ENCODE results near the gene CPNE7. TPM values are rescaled to one million over a fixed set of nuclear protein-coding genes. Genes with fewer than 3 reads are reported as not detected.

The CPNE7 gene
- total RNA-seq = 12.8 TPM
- polyA plus RNA-seq = 9.6 TPM
- long read RNA-seq, donor 1, partial matches to known transcripts = 0 of 1 reads
- long read RNA-seq, donor 1, other reads (novel, unspliced or antisense) = 0 of 1 reads
- long read RNA-seq, donor 2 = 0 reads
- long read RNA-seq, donor 3, partial matches to known transcripts = 0 of 2 reads
- long read RNA-seq, donor 3, other reads (novel, unspliced or antisense) = 0 of 2 reads
- long read RNA-seq, donor 4 = 0 reads
- long read RNA-seq, donor 5 = 0 reads
- long read RNA-seq, donor 6 = 0 reads
- long read RNA-seq, donor 7, partial matches to known transcripts = 0 of 1 reads
- long read RNA-seq, donor 7, other reads (novel, unspliced or antisense) = 0 of 1 reads
- long read RNA-seq, donor 8, partial matches to known transcripts = 0 of 1 reads
- long read RNA-seq, donor 8, other reads (novel, unspliced or antisense) = 0 of 1 reads
- long read RNA-seq, donor 9, partial matches to known transcripts = 0 of 3 reads
- long read RNA-seq, donor 9, other reads (novel, unspliced or antisense) = 0 of 3 reads
- long read RNA-seq, donor 10, partial matches to known transcripts = 0 of 4 reads
- long read RNA-seq, donor 10, other reads (novel, unspliced or antisense) = 0 of 4 reads

- H3K4me1 ChIP-seq (ENCODE audit: control insufficient read depth in 2 of 2, insufficient read depth in 2 of 2, low read length in 2 of 2) = peaks cover 11 to 26% of the 10 kb centered on the region in 2 donors
- WGBS = 3% methylated on average over 103 of the region's 103 CpGs
- H3K27me3 ChIP-seq (ENCODE audit: control insufficient read depth in 2 of 2, insufficient read depth in 1 of 2, low read length in 1 of 2) = peaks cover 35 to 62% of the 10 kb centered on the region in 2 donors
- DNase-seq (ENCODE audit: low read depth in 6 of 9, low spot score in 9 of 9) = no peak
- peak within 1 kb of the TSS in 1 of 2 donors; percentile 45 for H3K4me3 ChIP-seq (ENCODE audit: low read length in 2 of 2)
- no peaks in the 10 kb centered on the region for H3K36me3 ChIP-seq (ENCODE audit: control insufficient read depth in 2 of 2, insufficient read depth in 2 of 2, low read length in 1 of 2)
- peak within 1 kb of the TSS in 1 of 2 donors; percentile 18 for H3K27ac ChIP-seq (ENCODE audit: low read depth in 1 of 2, low read length in 1 of 2)
- H3K9me3 ChIP-seq (ENCODE audit: control insufficient read depth in 2 of 2, insufficient read depth in 1 of 2, low read length in 1 of 2) = peaks cover 0 to 12% of the 10 kb centered on the region in 2 donors
Observed at GRCh38 chr16:89575247-89576152, at the start of gene CPNE7. TSS of gene CPNE7 (plus strand) at chr16:89575758. CDS start at chr16:89575898, 140 bp downstream.

- no peak overlapping the region for H3K4me3 ChIP-seq (ENCODE audit: low read length in 2 of 2)
- 85% methylated on average over 16 of the region's 16 CpGs for WGBS
- H3K4me1 ChIP-seq (ENCODE audit: control insufficient read depth in 2 of 2, insufficient read depth in 2 of 2, low read length in 2 of 2) = peaks cover 5 to 10% of the 10 kb centered on the region in 2 donors
- no peak for DNase-seq (ENCODE audit: low read depth in 6 of 9, low spot score in 9 of 9)
- H3K27me3 ChIP-seq (ENCODE audit: control insufficient read depth in 2 of 2, insufficient read depth in 1 of 2, low read length in 1 of 2) = no peaks in the 10 kb centered on the region
- no peaks in the 10 kb centered on the region for H3K9me3 ChIP-seq (ENCODE audit: control insufficient read depth in 2 of 2, insufficient read depth in 1 of 2, low read length in 1 of 2)
- H3K27ac ChIP-seq (ENCODE audit: low read depth in 1 of 2, low read length in 1 of 2) = no peak overlapping the region
- H3K36me3 ChIP-seq (ENCODE audit: control insufficient read depth in 2 of 2, insufficient read depth in 2 of 2, low read length in 1 of 2) = peaks cover 81 to 90% of the 10 kb centered on the region in 2 donors
Observed at GRCh38 chr16:89529097-89529496, 46.5 kb upstream of the CPNE7 start.

- Histone ChIP-seq H3K27ac (ENCODE audit: low read depth in 1 of 2, low read length in 1 of 2) (no peak overlapping the region), H3K4me1 (ENCODE audit: control insufficient read depth in 2 of 2, insufficient read depth in 2 of 2, low read length in 2 of 2) (peaks cover 18 to 26% of the 10 kb centered on the region in 2 donors), H3K36me3 (ENCODE audit: control insufficient read depth in 2 of 2, insufficient read depth in 2 of 2, low read length in 1 of 2) (peaks cover 78 to 87% of the 10 kb centered on the region in 2 donors), H3K4me3 (ENCODE audit: low read length in 2 of 2) (no peak overlapping the region), H3K27me3 (ENCODE audit: control insufficient read depth in 2 of 2, insufficient read depth in 1 of 2, low read length in 1 of 2) (no peaks in the 10 kb centered on the region), H3K9me3 (ENCODE audit: control insufficient read depth in 2 of 2, insufficient read depth in 1 of 2, low read length in 1 of 2) (no peaks in the 10 kb centered on the region)
- 95% methylated on average over 37 of the region's 37 CpGs for WGBS
- DNase-seq (ENCODE audit: low read depth in 6 of 9, low spot score in 9 of 9) = no peak
Observed at GRCh38 chr16:89530401-89531381, 44.9 kb upstream of the CPNE7 start.

GRCh38 chr16:89531821-89532526 is 43.6 kb upstream of the CPNE7 start:
- DNase-seq (ENCODE audit: low read depth in 6 of 9, low spot score in 9 of 9) = no peak
- Histone ChIP-seq H3K27ac (ENCODE audit: low read depth in 1 of 2, low read length in 1 of 2) (no peak overlapping the region), H3K9me3 (ENCODE audit: control insufficient read depth in 2 of 2, insufficient read depth in 1 of 2, low read length in 1 of 2) (no peaks in the 10 kb centered on the region), H3K4me3 (ENCODE audit: low read length in 2 of 2) (no peak overlapping the region), H3K36me3 (ENCODE audit: control insufficient read depth in 2 of 2, insufficient read depth in 2 of 2, low read length in 1 of 2) (peaks cover 75 to 81% of the 10 kb centered on the region in 2 donors), H3K27me3 (ENCODE audit: control insufficient read depth in 2 of 2, insufficient read depth in 1 of 2, low read length in 1 of 2) (no peaks in the 10 kb centered on the region), H3K4me1 (ENCODE audit: control insufficient read depth in 2 of 2, insufficient read depth in 2 of 2, low read length in 2 of 2) (peaks cover 18 to 26% of the 10 kb centered on the region in 2 donors)
- 97% methylated on average over 31 of the region's 31 CpGs for WGBS

- peak overlapping the region; percentile 69 to 96 for H3K27ac ChIP-seq (ENCODE audit: low read depth in 1 of 2, low read length in 1 of 2)
- 6% methylated on average over 11 of the region's 11 CpGs for WGBS
- DNase-seq (ENCODE audit: low read depth in 6 of 9, low spot score in 9 of 9) = peak; percentile 50 to 91 (median 73)
Observed at GRCh38 chr16:89534252-89534756, 41.3 kb upstream of the CPNE7 start.

GRCh38 chr16:89536371-89536770 is 39.2 kb upstream of the CPNE7 start:
- Histone ChIP-seq H3K4me1 (ENCODE audit: control insufficient read depth in 2 of 2, insufficient read depth in 2 of 2, low read length in 2 of 2) (peaks cover 18 to 26% of the 10 kb centered on the region in 2 donors), H3K4me3 (ENCODE audit: low read length in 2 of 2) (no peak overlapping the region), H3K9me3 (ENCODE audit: control insufficient read depth in 2 of 2, insufficient read depth in 1 of 2, low read length in 1 of 2) (no peaks in the 10 kb centered on the region), H3K27ac (ENCODE audit: low read depth in 1 of 2, low read length in 1 of 2) (no peak overlapping the region), H3K27me3 (ENCODE audit: control insufficient read depth in 2 of 2, insufficient read depth in 1 of 2, low read length in 1 of 2) (no peaks in the 10 kb centered on the region), H3K36me3 (ENCODE audit: control insufficient read depth in 2 of 2, insufficient read depth in 2 of 2, low read length in 1 of 2) (peaks cover 62 to 70% of the 10 kb centered on the region in 2 donors)
- DNase-seq (ENCODE audit: low read depth in 6 of 9, low spot score in 9 of 9) = no peak
- WGBS = 96% methylated on average over 21 of the region's 24 CpGs

More at GRCh38 chr16:89534252-89534756, 41.3 kb upstream of the CPNE7 start:
- Histone ChIP-seq H3K4me1 (ENCODE audit: control insufficient read depth in 2 of 2, insufficient read depth in 2 of 2, low read length in 2 of 2) (peaks cover 18 to 26% of the 10 kb centered on the region in 2 donors), H3K9me3 (ENCODE audit: control insufficient read depth in 2 of 2, insufficient read depth in 1 of 2, low read length in 1 of 2) (no peaks in the 10 kb centered on the region), H3K36me3 (ENCODE audit: control insufficient read depth in 2 of 2, insufficient read depth in 2 of 2, low read length in 1 of 2) (peaks cover 75 to 76% of the 10 kb centered on the region in 2 donors), H3K27me3 (ENCODE audit: control insufficient read depth in 2 of 2, insufficient read depth in 1 of 2, low read length in 1 of 2) (no peaks in the 10 kb centered on the region), H3K4me3 (ENCODE audit: low read length in 2 of 2) (peak overlapping the region in 1 of 2 donors; percentile 13)

- Histone ChIP-seq H3K27ac (ENCODE audit: low read depth in 1 of 2, low read length in 1 of 2) (no peak overlapping the region), H3K4me3 (ENCODE audit: low read length in 2 of 2) (no peak overlapping the region), H3K4me1 (ENCODE audit: control insufficient read depth in 2 of 2, insufficient read depth in 2 of 2, low read length in 2 of 2) (peaks cover 18 to 26% of the 10 kb centered on the region in 2 donors), H3K9me3 (ENCODE audit: control insufficient read depth in 2 of 2, insufficient read depth in 1 of 2, low read length in 1 of 2) (no peaks in the 10 kb centered on the region), H3K27me3 (ENCODE audit: control insufficient read depth in 2 of 2, insufficient read depth in 1 of 2, low read length in 1 of 2) (no peaks in the 10 kb centered on the region), H3K36me3 (ENCODE audit: control insufficient read depth in 2 of 2, insufficient read depth in 2 of 2, low read length in 1 of 2) (peaks cover 60 to 67% of the 10 kb centered on the region in 2 donors)
- 98% methylated on average over 36 of the region's 36 CpGs for WGBS
- no peak for DNase-seq (ENCODE audit: low read depth in 6 of 9, low spot score in 9 of 9)
Observed at GRCh38 chr16:89536886-89537548, 38.5 kb upstream of the CPNE7 start.
